Upper lobe of left lung (tissue), 6 donors: ENCODE results near the gene ACCS. TPM values are rescaled to one million over a fixed set of nuclear protein-coding genes. Genes with fewer than 3 reads are reported as not detected.

Experiments used
- ATAC-seq, 2 donors: fragments of 200-7000 bp; cut with Tn5 transposase; one replicate each; pipeline ENCODE4 v1.9.1; 2022; ENCODE audit warnings: mild to moderate bottlenecking in 2 of 2, moderate library complexity in 2 of 2; ENCODE audit not compliant: low FRiP score in 2 of 2
- DNase-seq, 2 donors: peaks; one replicate each; pipeline ENCODE4 v3.0.0-alpha.2; 2019 to 2020
- H3K27ac ChIP-seq, 4 donors: fragments of 200-600 bp; sonication (generic); one replicate each; pipeline ENCODE4 v1.5.1; 2016 to 2019
- H3K27me3 ChIP-seq, 4 donors: fragments of 200-600 bp; sonication (generic); one replicate each; pipeline ENCODE4 v1.5.1; 2017 to 2019
- H3K36me3 ChIP-seq, 4 donors: fragments of 200-600 bp; sonication (generic); one replicate each; pipeline ENCODE4 v1.5.1; 2016 to 2019
- H3K4me1 ChIP-seq, 4 donors: fragments of 200-600 bp; sonication (generic); one replicate each; pipeline ENCODE4 v1.5.1; 2018 to 2019
- H3K4me3 ChIP-seq, 4 donors: fragments of 200-600 bp; sonication (generic); one replicate each; pipeline ENCODE4 v1.5.1; 2017 to 2019; ENCODE audit warnings: mild to moderate bottlenecking in 2 of 4, moderate library complexity in 1 of 4
- H3K9me3 ChIP-seq, 4 donors: fragments of 200-600 bp; sonication (generic); one replicate each; pipeline ENCODE4 v1.5.1; 2018 to 2019
- EP300 ChIP-seq, 4 donors: sonication (generic); formaldehyde crosslinking; IDR thresholded peaks; one replicate each; pipeline ENCODE4 v1.5.1; 2017; ENCODE audit warnings: antibody characterized with exemption in 4 of 4, control low read depth in 2 of 4
- POLR2A ChIP-seq, 4 donors: fragments of 450-650 bp; IDR thresholded peaks; one replicate each; pipeline ENCODE4 v1.5.1; 2016 to 2017; ENCODE audit warnings: antibody characterized with exemption in 4 of 4, mild to moderate bottlenecking in 2 of 4
- POLR2AphosphoS5 ChIP-seq, 2 donors: sonication (generic); formaldehyde crosslinking; IDR thresholded peaks; one replicate each; pipeline ENCODE4 v1.5.1; 2017; ENCODE audit warnings: antibody characterized with exemption in 2 of 2
- WGBS, 2 donors: methylation state at CpG; one replicate each; pipeline ENCODE4 v1.1.5; 2017 to 2018; 5-methylcytosine and 5-hydroxymethylcytosine counted together
- total RNA-seq, 6 donors: library from RNA; depleted of rRNA in 4 of 6; stranded (reverse); fragments of >200 nt in 4 of 6; gene quantifications; one replicate each; pipeline versions ENCODE4 v1.1.0 to v1.2.1, GENCODE V29; 2016 to 2021
- TF ChIP-seq, protein P1 (sequence below), 6 experiments: fragments of 450-650 bp in 4 of 6; fragments of 200-600 bp in 2 of 6; sonication (generic) in 2 of 6; IDR thresholded peaks; one replicate each; pipeline ENCODE4 v1.5.1; 2016 to 2019; ENCODE audit warnings: antibody characterized with exemption in 6 of 6
- donor health status: DM: no; HTN: no; CAD: no; lungs with moderate emphysema.
- donor health status: DM: no; HTN: yes; CAD: no; lungs with severe emphysema.

ACCS gene
- total RNA-seq, 6 donors from 2014 or later = 15.4 to 120 (median 34.0) TPM

DNA sequence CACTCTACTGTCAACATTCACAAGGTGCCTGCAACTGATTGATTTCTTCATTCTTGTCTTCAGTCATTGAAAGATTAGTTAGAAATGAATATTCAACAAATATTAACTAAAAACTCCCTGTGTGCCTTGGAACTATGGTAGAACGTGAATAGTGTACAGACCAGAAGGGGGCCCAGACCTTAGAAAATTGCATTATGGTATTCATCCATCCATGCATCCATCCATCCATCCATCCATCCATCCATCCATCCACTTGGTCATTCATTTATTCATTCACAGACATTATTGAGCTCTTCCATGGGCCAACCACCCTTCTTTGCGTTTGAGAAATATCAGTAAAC, 28.4 kb upstream of the ACCS start:
- H3K27me3 ChIP-seq = no peaks in the 10 kb centered on the region
- peaks cover 6 to 19% (median 12%) of the 10 kb centered on the region in 4 donors for H3K4me1 ChIP-seq
- TF ChIP-seq POLR2AphosphoS5 (IDR thresholded peaks at IDR 0.05) (no peak), POLR2A (IDR thresholded peaks at IDR 0.05) (no peak), EP300 (IDR thresholded peaks at IDR 0.05) (no peak)
- TF ChIP-seq, protein P1, sequence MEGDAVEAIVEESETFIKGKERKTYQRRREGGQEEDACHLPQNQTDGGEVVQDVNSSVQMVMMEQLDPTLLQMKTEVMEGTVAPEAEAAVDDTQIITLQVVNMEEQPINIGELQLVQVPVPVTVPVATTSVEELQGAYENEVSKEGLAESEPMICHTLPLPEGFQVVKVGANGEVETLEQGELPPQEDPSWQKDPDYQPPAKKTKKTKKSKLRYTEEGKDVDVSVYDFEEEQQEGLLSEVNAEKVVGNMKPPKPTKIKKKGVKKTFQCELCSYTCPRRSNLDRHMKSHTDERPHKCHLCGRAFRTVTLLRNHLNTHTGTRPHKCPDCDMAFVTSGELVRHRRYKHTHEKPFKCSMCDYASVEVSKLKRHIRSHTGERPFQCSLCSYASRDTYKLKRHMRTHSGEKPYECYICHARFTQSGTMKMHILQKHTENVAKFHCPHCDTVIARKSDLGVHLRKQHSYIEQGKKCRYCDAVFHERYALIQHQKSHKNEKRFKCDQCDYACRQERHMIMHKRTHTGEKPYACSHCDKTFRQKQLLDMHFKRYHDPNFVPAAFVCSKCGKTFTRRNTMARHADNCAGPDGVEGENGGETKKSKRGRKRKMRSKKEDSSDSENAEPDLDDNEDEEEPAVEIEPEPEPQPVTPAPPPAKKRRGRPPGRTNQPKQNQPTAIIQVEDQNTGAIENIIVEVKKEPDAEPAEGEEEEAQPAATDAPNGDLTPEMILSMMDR (IDR thresholded peaks at IDR 0.05) = no peak
- H3K36me3 ChIP-seq = no peaks in the 10 kb centered on the region
- DNase-seq = no peak
- no peak overlapping the region for H3K27ac ChIP-seq
- no peak overlapping the region for H3K4me3 ChIP-seq
- H3K9me3 ChIP-seq = no peaks in the 10 kb centered on the region
- WGBS, 2 donors = 88 to 89% methylated on average over 2 of the region's 2 CpGs
- ATAC-seq = no peak

DNA sequence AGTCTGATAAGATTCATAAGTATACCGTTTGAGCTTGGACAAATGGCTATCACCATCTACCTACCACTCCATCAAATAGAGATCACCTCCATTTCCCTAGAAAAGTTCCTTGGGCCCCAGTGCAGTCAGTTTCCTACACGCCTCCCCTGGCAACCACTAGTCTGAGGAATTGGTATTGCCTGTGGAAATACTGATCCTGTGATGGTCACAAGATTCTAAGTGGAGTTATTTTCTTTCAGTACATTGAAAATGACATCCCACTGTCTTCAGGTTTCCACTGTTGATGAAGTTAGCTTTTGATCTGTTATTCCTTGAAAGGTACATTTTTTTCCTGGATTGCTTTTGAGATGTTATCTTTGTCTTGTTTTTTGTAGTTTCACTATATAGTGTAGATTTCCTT, 22.9 kb upstream of the ACCS start:
- H3K9me3 ChIP-seq = no peaks in the 10 kb centered on the region
- no peak overlapping the region for H3K27ac ChIP-seq
- DNase-seq = no peak
- H3K4me3 ChIP-seq = no peak overlapping the region
- 80 to 86% methylated on average over 2 of the region's 2 CpGs for WGBS, 2 donors
- no peaks in the 10 kb centered on the region for H3K36me3 ChIP-seq
- ATAC-seq = no peak
- TF ChIP-seq POLR2A (IDR thresholded peaks at IDR 0.05) (no peak), POLR2AphosphoS5 (IDR thresholded peaks at IDR 0.05) (no peak), EP300 (IDR thresholded peaks at IDR 0.05) (no peak)
- TF ChIP-seq, protein P1 (IDR thresholded peaks at IDR 0.05) = no peak
- no peaks in the 10 kb centered on the region for H3K27me3 ChIP-seq
- H3K4me1 ChIP-seq = no peaks in the 10 kb centered on the region

DNA sequence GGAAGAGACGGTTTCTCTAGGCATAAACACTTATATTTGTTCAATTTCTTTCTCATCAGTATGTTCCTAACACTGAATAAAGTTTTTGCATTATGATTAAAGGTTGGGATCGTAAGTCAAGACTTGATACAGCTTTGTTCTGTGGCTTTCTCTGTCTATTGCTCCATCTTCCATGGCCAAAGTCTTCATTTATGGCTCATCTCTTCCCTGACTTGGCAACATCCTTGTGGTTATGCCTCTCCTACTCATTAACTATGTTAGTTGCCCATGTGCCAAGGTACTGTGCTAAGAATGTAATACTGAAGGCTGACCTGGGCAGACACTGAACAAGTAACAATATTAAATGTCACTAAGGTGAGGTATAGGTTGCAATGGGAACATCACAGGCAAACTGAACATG, 19.9 kb upstream of the ACCS start:
- DNase-seq = no peak
- H3K36me3 ChIP-seq = no peaks in the 10 kb centered on the region
- no peaks in the 10 kb centered on the region for H3K9me3 ChIP-seq
- no peak for TF ChIP-seq EP300 (IDR thresholded peaks at IDR 0.05)
- no peak overlapping the region for H3K27ac ChIP-seq
- H3K4me1 ChIP-seq = no peaks in the 10 kb centered on the region
- H3K4me3 ChIP-seq = no peak overlapping the region
- no peaks in the 10 kb centered on the region for H3K27me3 ChIP-seq
- no peak for ATAC-seq
- 90 to 93% methylated on average over 2 of the region's 2 CpGs for WGBS, 2 donors

DNA sequence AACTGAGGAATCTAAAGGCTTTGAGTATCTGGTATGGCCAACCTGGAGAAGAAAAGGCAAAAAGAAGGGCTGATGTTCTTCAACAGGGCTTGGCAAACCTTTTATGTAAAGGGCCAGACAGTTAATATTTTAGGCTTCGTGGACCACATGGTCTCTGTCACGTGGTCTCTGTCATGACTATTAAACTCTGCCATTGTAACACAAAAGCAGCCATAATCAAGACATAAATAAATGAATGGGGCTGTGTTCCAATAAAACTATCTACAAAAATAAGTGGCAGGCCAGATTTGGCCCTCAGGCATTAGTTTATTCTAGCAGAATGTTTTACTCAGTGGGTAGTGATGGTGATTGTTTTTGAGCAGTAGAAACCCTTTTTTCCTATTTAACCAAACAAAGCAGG, 18.8 kb upstream of the ACCS start:
- H3K27me3 ChIP-seq = no peaks in the 10 kb centered on the region
- no peak for ATAC-seq
- no peak for DNase-seq
- TF ChIP-seq, protein P1 (IDR thresholded peaks at IDR 0.05) = no peak
- TF ChIP-seq POLR2AphosphoS5 (IDR thresholded peaks at IDR 0.05) (no peak), EP300 (IDR thresholded peaks at IDR 0.05) (no peak), POLR2A (IDR thresholded peaks at IDR 0.05) (no peak)
- H3K27ac ChIP-seq = no peak overlapping the region
- 76 to 77% methylated on average over 2 of the region's 2 CpGs for WGBS, 2 donors
- no peak overlapping the region for H3K4me3 ChIP-seq
- no peaks in the 10 kb centered on the region for H3K4me1 ChIP-seq
- no peaks in the 10 kb centered on the region for H3K36me3 ChIP-seq
- no peaks in the 10 kb centered on the region for H3K9me3 ChIP-seq

DNA sequence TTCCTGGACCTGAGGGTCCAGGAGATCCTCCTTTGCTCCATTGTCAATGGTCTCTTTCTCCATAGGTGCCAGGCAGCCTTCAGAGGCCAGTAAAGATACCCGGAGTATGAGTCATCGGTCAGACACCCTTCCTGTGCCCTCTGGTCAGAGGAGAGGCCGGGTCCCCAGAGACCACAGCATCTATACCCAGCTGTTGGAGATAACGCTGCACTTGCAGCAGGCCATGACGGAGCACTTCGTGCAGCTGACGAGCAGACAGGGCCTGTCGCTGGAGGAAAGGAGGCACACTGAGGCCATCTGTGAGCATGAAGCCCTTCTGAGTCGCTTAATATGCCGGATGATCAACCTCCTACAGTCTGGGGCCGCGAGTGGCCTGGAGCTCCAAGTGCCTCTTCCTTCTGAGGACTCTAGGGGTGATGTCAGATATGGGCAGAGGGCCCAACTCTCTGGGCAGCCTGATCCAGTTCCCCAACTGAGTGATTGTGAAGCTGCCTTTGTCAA, 18.1 kb upstream of the ACCS start, which contains the start of gene ACCSL:
TSS of gene ACCSL (plus strand) at position 51 of the 501 bp plus-strand sequence. CDS start at position 107, 56 bp downstream.
- Histone ChIP-seq H3K4me3 (no peak within 1 kb of the TSS), H3K27me3 (no peaks in the 10 kb centered on the region), H3K9me3 (no peaks in the 10 kb centered on the region), H3K36me3 (no peaks in the 10 kb centered on the region), H3K4me1 (no peaks in the 10 kb centered on the region), H3K27ac (no peak within 1 kb of the TSS)
- DNase-seq (peak in 1 of 2 donors; percentile 18), ATAC-seq (no peak)
- TF ChIP-seq POLR2AphosphoS5 (IDR thresholded peaks at IDR 0.05) (no peak), POLR2A (IDR thresholded peaks at IDR 0.05) (no peak), EP300 (IDR thresholded peaks at IDR 0.05) (no peak)
- TF ChIP-seq, protein P1 (IDR thresholded peaks at IDR 0.05) = no peak
- WGBS, 2 donors = 71 to 85% methylated on average over 2 to 12 of the region's 12 CpGs
